Dendritic cell treated with granulocyte-macrophage colony-stimulating factor and Interleukin-4, amounts not matched to agents 40 ng/mL and 50 ng/mL, for 4 days (primary cell): ENCODE measurements around the gene EFEMP1.

ENCODE experiments used
- H3K27ac Mint-ChIP-seq: one replicate; pipeline ENCODE4 v1.8.0; 2022; ENCODE audit warnings: mild to moderate bottlenecking, mixed read lengths
- H3K27me3 Mint-ChIP-seq: one replicate; pipeline ENCODE4 v1.8.0; 2022; ENCODE audit warnings: mild to moderate bottlenecking, mixed read lengths
- H3K36me3 Mint-ChIP-seq: one replicate; pipeline ENCODE4 v1.8.0; 2022; ENCODE audit warnings: low read depth, mixed read lengths
- H3K4me1 Mint-ChIP-seq: one replicate; pipeline ENCODE4 v1.8.0; 2022; ENCODE audit warnings: low read depth, mixed read lengths
- H3K4me3 Mint-ChIP-seq: one replicate; pipeline ENCODE4 v1.8.0; 2022; ENCODE audit warnings: mild to moderate bottlenecking, moderate library complexity, mixed read lengths
- H3K9me3 Mint-ChIP-seq: one replicate; pipeline ENCODE4 v1.8.0; 2022; ENCODE audit warnings: mixed read lengths
- intact Hi-C: fragments of 100-400 bp; cut with micrococcal nuclease; formaldehyde crosslinking; loops from one replicate; pipeline ENCODE4 v1.15.0; 2022

The EFEMP1 gene

GRCh38 chr2:55919574-55919973 lies 4.0 kb downstream of the EFEMP1 start:
- H3K4me3 Mint-ChIP-seq: no peak overlapping the region
- no peaks in the 10 kb centered on the region for H3K36me3 Mint-ChIP-seq
- H3K27me3 Mint-ChIP-seq: peaks cover 27% of the 10 kb centered on the region
- no peaks in the 10 kb centered on the region for H3K9me3 Mint-ChIP-seq
- peaks cover 5% of the 10 kb centered on the region for H3K4me1 Mint-ChIP-seq
- H3K27ac Mint-ChIP-seq: no peak overlapping the region
- intact Hi-C loops: no loop called here

- no peak overlapping the region for H3K27ac Mint-ChIP-seq
- no peaks in the 10 kb centered on the region for H3K36me3 Mint-ChIP-seq
- H3K27me3 Mint-ChIP-seq: peaks cover 21% of the 10 kb centered on the region
- no peak overlapping the region for H3K4me3 Mint-ChIP-seq
- H3K9me3 Mint-ChIP-seq: no peaks in the 10 kb centered on the region
- peaks cover 5% of the 10 kb centered on the region for H3K4me1 Mint-ChIP-seq
- intact Hi-C loops: no loop called here
Observed at GRCh38 chr2:55918856-55919255, 4.7 kb downstream of the EFEMP1 start.

- H3K27ac Mint-ChIP-seq: no peak overlapping the region
- intact Hi-C loops: no loop called here
- no peaks in the 10 kb centered on the region for H3K36me3 Mint-ChIP-seq
- no peaks in the 10 kb centered on the region for H3K9me3 Mint-ChIP-seq
- H3K4me1 Mint-ChIP-seq: no peaks in the 10 kb centered on the region
- no peak overlapping the region for H3K4me3 Mint-ChIP-seq
- H3K27me3 Mint-ChIP-seq: peaks cover 11% of the 10 kb centered on the region
Observed at GRCh38 chr2:55917713-55918390, 5.7 kb downstream of the EFEMP1 start.

- intact Hi-C loops: no loop called here
- Mint-ChIP-seq H3K4me1 (no peaks in the 10 kb centered on the region), H3K9me3 (no peaks in the 10 kb centered on the region), H3K4me3 (no peak overlapping the region), H3K36me3 (no peaks in the 10 kb centered on the region), H3K27me3 (peaks cover 3% of the 10 kb centered on the region), H3K27ac (no peak overlapping the region)
Observed at GRCh38 chr2:55917117-55917516, 6.5 kb downstream of the EFEMP1 start.

- no peak overlapping the region for H3K27ac Mint-ChIP-seq
- H3K4me1 Mint-ChIP-seq: no peaks in the 10 kb centered on the region
- intact Hi-C loops: no loop called here
- no peak overlapping the region for H3K4me3 Mint-ChIP-seq
- H3K27me3 Mint-ChIP-seq: no peaks in the 10 kb centered on the region
- no peaks in the 10 kb centered on the region for H3K9me3 Mint-ChIP-seq
- H3K36me3 Mint-ChIP-seq: no peaks in the 10 kb centered on the region
Observed at GRCh38 chr2:55916473-55917049, 7.0 kb downstream of the EFEMP1 start.

GRCh38 chr2:55914786-55915185 lies 8.8 kb downstream of the EFEMP1 start:
- H3K9me3 Mint-ChIP-seq: no peaks in the 10 kb centered on the region
- no peak overlapping the region for H3K4me3 Mint-ChIP-seq
- no peak overlapping the region for H3K27ac Mint-ChIP-seq
- H3K4me1 Mint-ChIP-seq: no peaks in the 10 kb centered on the region
- intact Hi-C loops: no loop called here
- H3K27me3 Mint-ChIP-seq: no peaks in the 10 kb centered on the region
- no peaks in the 10 kb centered on the region for H3K36me3 Mint-ChIP-seq

- H3K27me3 Mint-ChIP-seq: peaks cover 3% of the 10 kb centered on the region
- no peaks in the 10 kb centered on the region for H3K36me3 Mint-ChIP-seq
- intact Hi-C loops: no loop called here
- no peaks in the 10 kb centered on the region for H3K9me3 Mint-ChIP-seq
- no peak overlapping the region for H3K4me3 Mint-ChIP-seq
- H3K27ac Mint-ChIP-seq: no peak overlapping the region
- no peaks in the 10 kb centered on the region for H3K4me1 Mint-ChIP-seq
Observed at GRCh38 chr2:55912926-55913325, 10.7 kb downstream of the EFEMP1 start.

- Mint-ChIP-seq H3K27ac (no peak overlapping the region), H3K4me3 (no peak overlapping the region), H3K27me3 (peaks cover 3% of the 10 kb centered on the region), H3K36me3 (no peaks in the 10 kb centered on the region), H3K4me1 (no peaks in the 10 kb centered on the region), H3K9me3 (no peaks in the 10 kb centered on the region)
- intact Hi-C loops: no loop called here
Observed at GRCh38 chr2:55910077-55910476, 13.5 kb downstream of the EFEMP1 start.

GRCh38 chr2:55907686-55908085 lies 15.9 kb downstream of the EFEMP1 start:
- Mint-ChIP-seq H3K27ac (no peak overlapping the region), H3K36me3 (no peaks in the 10 kb centered on the region), H3K4me1 (no peaks in the 10 kb centered on the region), H3K4me3 (no peak overlapping the region), H3K27me3 (peaks cover 3% of the 10 kb centered on the region), H3K9me3 (peaks cover 8% of the 10 kb centered on the region)
- intact Hi-C loops: no loop called here

GRCh38 chr2:55906993-55907392 lies 16.6 kb downstream of the EFEMP1 start:
- no peak overlapping the region for H3K27ac Mint-ChIP-seq
- no peaks in the 10 kb centered on the region for H3K36me3 Mint-ChIP-seq
- no peak overlapping the region for H3K4me3 Mint-ChIP-seq
- peaks cover 8% of the 10 kb centered on the region for H3K9me3 Mint-ChIP-seq
- intact Hi-C loops: no loop called here
- H3K27me3 Mint-ChIP-seq: peaks cover 3% of the 10 kb centered on the region
- H3K4me1 Mint-ChIP-seq: no peaks in the 10 kb centered on the region

GRCh38 chr2:55903727-55904126 lies 19.9 kb downstream of the EFEMP1 start:
- Mint-ChIP-seq H3K4me1 (no peaks in the 10 kb centered on the region), H3K9me3 (peaks cover 8% of the 10 kb centered on the region), H3K27me3 (peaks cover 2% of the 10 kb centered on the region), H3K27ac (no peak overlapping the region), H3K36me3 (no peaks in the 10 kb centered on the region), H3K4me3 (no peak overlapping the region)
- intact Hi-C loops: no loop called here

GRCh38 chr2:55902971-55903370 lies 20.6 kb downstream of the EFEMP1 start:
- no peaks in the 10 kb centered on the region for H3K36me3 Mint-ChIP-seq
- intact Hi-C loops: no loop called here
- H3K27ac Mint-ChIP-seq: no peak overlapping the region
- H3K4me3 Mint-ChIP-seq: no peak overlapping the region
- no peaks in the 10 kb centered on the region for H3K27me3 Mint-ChIP-seq
- peaks cover 8% of the 10 kb centered on the region for H3K9me3 Mint-ChIP-seq
- no peaks in the 10 kb centered on the region for H3K4me1 Mint-ChIP-seq

- intact Hi-C loops: no loop called here
- Mint-ChIP-seq H3K27me3 (no peaks in the 10 kb centered on the region), H3K36me3 (no peaks in the 10 kb centered on the region), H3K27ac (no peak overlapping the region), H3K4me1 (no peaks in the 10 kb centered on the region), H3K9me3 (peaks cover 8% of the 10 kb centered on the region), H3K4me3 (no peak overlapping the region)
Observed at GRCh38 chr2:55902429-55902828, 21.2 kb downstream of the EFEMP1 start.

- intact Hi-C loops: no loop called here
- Mint-ChIP-seq H3K4me1 (no peaks in the 10 kb centered on the region), H3K27me3 (no peaks in the 10 kb centered on the region), H3K9me3 (peaks cover 8% of the 10 kb centered on the region), H3K27ac (no peak overlapping the region), H3K4me3 (no peak overlapping the region), H3K36me3 (no peaks in the 10 kb centered on the region)
Observed at GRCh38 chr2:55901941-55902340, 21.6 kb downstream of the EFEMP1 start.

GRCh38 chr2:55901322-55901721 lies 22.3 kb downstream of the EFEMP1 start:
- H3K4me3 Mint-ChIP-seq: no peak overlapping the region
- no peak overlapping the region for H3K27ac Mint-ChIP-seq
- peaks cover 8% of the 10 kb centered on the region for H3K9me3 Mint-ChIP-seq
- H3K36me3 Mint-ChIP-seq: no peaks in the 10 kb centered on the region
- H3K27me3 Mint-ChIP-seq: no peaks in the 10 kb centered on the region
- no peaks in the 10 kb centered on the region for H3K4me1 Mint-ChIP-seq
- intact Hi-C loops: no loop called here
